HCT116 (cell line): Measurements from ENCODE around the gene CPEB3. TPM values are rescaled to one million over a fixed set of nuclear protein-coding genes. Genes with fewer than 3 reads are reported as not detected.

Source experiments
- ATAC-seq: fragments of 200-7000 bp; cut with Tn5 transposase; 2 replicates; pipeline ENCODE4 v1.9.1; 2020; ENCODE audit warnings: mild to moderate bottlenecking, moderate library complexity
- BruUV-seq: library from RNA; stranded (reverse); fragments of 400-500 nt; replicated peaks from 2 replicates; lab custom pipeline; 2021; lab: Mats Ljungman, UMichigan
- CTCF ChIA-PET: fragments of 300-600 bp; sonication (Branson Sonifier 250); formaldehyde crosslinking; loops from one replicate; lab custom pipeline; 2021; ENCODE audit warnings: antibody characterized with exemption; lab: Charles Lee
- POLR2A ChIA-PET: fragments of 300-600, 350-600 bp; sonication (Branson Sonifier 250); formaldehyde crosslinking; loops from one replicate; lab custom pipeline; 2021; ENCODE audit warnings: antibody characterized with exemption; lab: Charles Lee
- RAD21 ChIA-PET, 2 experiments: fragments of 300-600 bp; sonication (Branson Sonifier 250); formaldehyde crosslinking; loops; one replicate each; lab custom pipeline; 2023; ENCODE audit warnings: low total read pairs in 2 of 2; ENCODE audit not compliant: uncharacterized antibody in 2 of 2, unreplicated experiment in 2 of 2, low non-redundant PET in 1 of 2; lab: Charles Lee
- DNase-seq: peaks from one replicate; pipeline ENCODE4 v3.0.0-alpha.2; 2010; ENCODE audit warnings: low read depth, low spot score
- H2AFZ ChIP-seq: fragments of 200-600 bp; shearing (Covaris generic), sonication (generic); 2 replicates; pipeline ENCODE4 v1.6.1; 2017; ENCODE audit warnings: low read depth, mixed run types, mixed read lengths, antibody characterized with exemption, low read length; ENCODE audit not compliant: poor library complexity, severe bottlenecking
- H3K27ac ChIP-seq: 2 replicates; pipeline ENCODE4 v1.5.1; 2012; ENCODE audit warnings: low read depth, low read length
- H3K27me3 ChIP-seq: fragments of 200-600 bp; sonication (generic); 2 replicates; pipeline ENCODE4 v1.6.1; 2016; ENCODE audit warnings: mixed run types, low read length, mixed read lengths; ENCODE audit not compliant: insufficient read depth
- H3K36me3 ChIP-seq, 2 experiments: fragments of 200-500 bp in 1 of 2; fragments of 200-600 bp in 1 of 2; sonication (Bioruptor generic) in 1 of 2; sonication (generic) in 1 of 2; 2 replicates each; pipeline versions ENCODE4 v1.5.1 to v1.6.1; 2014 to 2016; ENCODE audit warnings: low read length in 2 of 2, inconsistent platforms in 1 of 2, mixed read lengths in 1 of 2, mixed run types in 1 of 2; ENCODE audit not compliant: insufficient read depth in 2 of 2, control insufficient read depth in 1 of 2
- H3K4me1 ChIP-seq, 2 experiments: fragments of 200-600 bp in 1 of 2; sonication (generic) in 1 of 2; 2 replicates each; pipeline versions ENCODE4 v1.5.1 to v1.6.1; 2012 to 2017; ENCODE audit warnings: low read length in 2 of 2, inconsistent platforms in 1 of 2, mild to moderate bottlenecking in 1 of 2, mixed read lengths in 1 of 2, mixed run types in 1 of 2, moderate library complexity in 1 of 2; ENCODE audit not compliant: insufficient read depth in 2 of 2, control insufficient read depth in 1 of 2
- H3K4me2 ChIP-seq: fragments of 200-600 bp; sonication (generic); 2 replicates; pipeline ENCODE4 v1.6.1; 2017; ENCODE audit warnings: mixed run types, low read length, mixed read lengths
- H3K4me3 ChIP-seq, 2 experiments: fragments of 200-600 bp in 1 of 2; sonication (generic) in 1 of 2; replicated peaks in 1 of 2; 2 replicates each; pipeline ENCODE4 v1.5.1; 2011 to 2016; ENCODE audit warnings: low read length in 2 of 2, control low read depth in 1 of 2, low read depth in 1 of 2, mild to moderate bottlenecking in 1 of 2, mixed read lengths in 1 of 2, mixed run types in 1 of 2
- H3K79me2 ChIP-seq: fragments of 200-600 bp; sonication (generic); 2 replicates; pipeline ENCODE4 v1.6.1; 2017; ENCODE audit warnings: mild to moderate bottlenecking, mixed run types, low read length, moderate library complexity, mixed read lengths; ENCODE audit not compliant: insufficient read depth
- H3K9ac ChIP-seq: fragments of 200-600 bp; sonication (generic); 2 replicates; pipeline ENCODE4 v1.6.1; 2016; ENCODE audit warnings: low read length, mixed read lengths
- H3K9me2 ChIP-seq: fragments of 200-600 bp; sonication (generic), shearing (Covaris generic); 2 replicates; pipeline ENCODE4 v1.6.1; 2017; ENCODE audit warnings: mixed run types, mild to moderate bottlenecking, moderate library complexity; ENCODE audit not compliant: insufficient read depth
- H3K9me3 ChIP-seq, 2 experiments: fragments of 200-500 bp in 1 of 2; fragments of 200-600 bp in 1 of 2; sonication (Bioruptor generic) in 1 of 2; sonication (generic) in 1 of 2; 2 replicates each; pipeline ENCODE4 v1.6.1; 2014 to 2017; ENCODE audit warnings: low read length in 2 of 2, mixed read lengths in 2 of 2, inconsistent platforms in 1 of 2, low read depth in 1 of 2, mild to moderate bottlenecking in 1 of 2, mixed run types in 1 of 2, moderate library complexity in 1 of 2; ENCODE audit not compliant: control insufficient read depth in 1 of 2, insufficient read depth in 1 of 2
- H4K20me1 ChIP-seq: fragments of 200-600 bp; sonication (generic), shearing (Covaris generic); 2 replicates; pipeline ENCODE4 v1.6.1; 2017; ENCODE audit warnings: mixed run types, mild to moderate bottlenecking, moderate library complexity; ENCODE audit not compliant: insufficient read depth
- ATF3 ChIP-seq: IDR thresholded peaks from 2 replicates; pipeline ENCODE4 v1.6.1; 2012
- CBX3 ChIP-seq: IDR thresholded peaks from 2 replicates; pipeline ENCODE4 v1.6.1; 2012; ENCODE audit warnings: low read depth
- CTCF ChIP-seq, 3 experiments: fragments of 200-600 bp in 1 of 3; sonication (generic) in 1 of 3; IDR thresholded peaks in 2 of 3; conservative IDR thresholded peaks in 1 of 3; 2 replicates each; pipeline ENCODE4 v1.5.1; 2012 to 2017; ENCODE audit warnings: low read depth in 2 of 3, low read length in 2 of 3, antibody characterized with exemption in 1 of 3, borderline replicate concordance in 1 of 3, control low read depth in 1 of 3, mild to moderate bottlenecking in 1 of 3, mixed read lengths in 1 of 3, mixed run types in 1 of 3, moderate library complexity in 1 of 3; ENCODE audit not compliant: insufficient read depth in 1 of 3
- EGR1 ChIP-seq: IDR thresholded peaks from 2 replicates; pipeline ENCODE4 v1.6.1; 2012; ENCODE audit warnings: low read depth
- ELF1 ChIP-seq: IDR thresholded peaks from 2 replicates; pipeline ENCODE4 v1.6.1; 2012; ENCODE audit warnings: low read depth, borderline replicate concordance
- EZH2 ChIP-seq: fragments of 200-600 bp; sonication (generic); IDR thresholded peaks from 2 replicates; pipeline ENCODE4 v1.6.1; 2017; ENCODE audit warnings: antibody characterized with exemption, mixed run types
- EZH2phosphoT487 ChIP-seq: fragments of 200-600 bp; IDR thresholded peaks from 2 replicates; pipeline ENCODE4 v1.6.1; 2018; ENCODE audit warnings: antibody characterized with exemption, borderline replicate concordance
- JUND ChIP-seq: IDR thresholded peaks from 2 replicates; pipeline ENCODE4 v1.6.1; 2012
- POLR2AphosphoS5 ChIP-seq: IDR thresholded peaks from 2 replicates; pipeline ENCODE4 v1.6.1; 2011; ENCODE audit warnings: mild to moderate bottlenecking, low read depth, low read length, moderate library complexity
- RAD21 ChIP-seq: IDR thresholded peaks from 2 replicates; pipeline ENCODE4 v1.6.1; 2012; ENCODE audit warnings: low read depth, mild to moderate bottlenecking
- REST ChIP-seq: IDR thresholded peaks from 2 replicates; pipeline ENCODE4 v1.6.1; 2012; ENCODE audit warnings: low read depth
- SIN3A ChIP-seq: IDR thresholded peaks from 2 replicates; pipeline ENCODE4 v1.6.1; 2012; ENCODE audit warnings: low read depth
- SP1 ChIP-seq: IDR thresholded peaks from 2 replicates; pipeline ENCODE4 v1.6.1; 2012; ENCODE audit warnings: low read depth
- TCF7L2 ChIP-seq: IDR thresholded peaks from 2 replicates; pipeline ENCODE4 v1.7.0; 2011; ENCODE audit warnings: borderline replicate concordance, inconsistent platforms; ENCODE audit not compliant: insufficient read depth, insufficient read length; ENCODE audit errors: extremely low read depth
- YY1 ChIP-seq: IDR thresholded peaks from 2 replicates; pipeline ENCODE4 v1.6.1; 2011; ENCODE audit warnings: low read length, low read depth, moderate library complexity, mild to moderate bottlenecking; ENCODE audit not compliant: insufficient replicate concordance; ENCODE audit errors: extremely low read depth
- ZBTB33 ChIP-seq: IDR thresholded peaks from 2 replicates; pipeline ENCODE4 v1.6.1; 2011; ENCODE audit warnings: mild to moderate bottlenecking, low read length, moderate library complexity; ENCODE audit not compliant: insufficient replicate concordance; ENCODE audit errors: extremely low read depth
- ZNF274 ChIP-seq: fragments of 200-500 bp; sonication (Bioruptor generic); IDR thresholded peaks from 2 replicates; pipeline ENCODE4 v1.6.1; 2014; ENCODE audit warnings: mild to moderate bottlenecking, low read depth, low read length, inconsistent platforms
- intact Hi-C: fragments of 100-400 bp; cut with micrococcal nuclease; formaldehyde crosslinking; loops from 2 replicates; pipeline ENCODE4 v1.10.0; 2022
- total RNA-seq: library from RNA; stranded (reverse); gene quantifications from one replicate; pipeline ENCODE4 v1.2.1, GENCODE V29; 2021; ENCODE audit not compliant: unreplicated experiment

Gene CPEB3
- total RNA-seq, 1 experiment from 2014 or later = 3.0 TPM

- no peak overlapping the region for H3K4me3 ChIP-seq
- no peak overlapping the region for H3K4me2 ChIP-seq
- POLR2A ChIA-PET = no interaction called here
- RAD21 ChIA-PET = no interaction called here
- H3K79me2 ChIP-seq = no peaks in the 10 kb centered on the region
- TF ChIP-seq EZH2phosphoT487 (no peak), YY1 (no peak), EZH2 (no peak), ATF3 (no peak), RAD21 (no peak), CTCF (IDR thresholded peaks at IDR 0.05 in 2 of 3, conservative IDR thresholded peaks at IDR 0.05 in 1 of 3; ENCODE audit: borderline replicate concordance in 1 of 3, insufficient read depth in 1 of 3, low read depth in 2 of 3, low read length in 2 of 3) (no peak), ZBTB33 (no peak), EGR1 (no peak), REST (no peak), JUND (no peak), SP1 (no peak), TCF7L2 (no peak), SIN3A (no peak), ELF1 (no peak), POLR2AphosphoS5 (no peak), CBX3 (no peak), ZNF274 (no peak)
- H3K36me3 ChIP-seq = no peaks in the 10 kb centered on the region
- intact Hi-C loops = no loop called here
- peaks cover 25 to 53% of the 10 kb centered on the region in 2 experiments for H3K4me1 ChIP-seq
- ATAC-seq (no peak), DNase-seq (no peak)
- no peaks in the 10 kb centered on the region; the same call in 1 of the 2 replicates for H3K9me2 ChIP-seq
- H2AFZ ChIP-seq = no peak overlapping the region
- no TSS peak for BruUV-seq
- CTCF ChIA-PET = no interaction called here
- no peaks in the 10 kb centered on the region for H4K20me1 ChIP-seq
- no peak overlapping the region for H3K9ac ChIP-seq
- H3K9me3 ChIP-seq = no peaks in the 10 kb centered on the region
- H3K27me3 ChIP-seq = no peaks in the 10 kb centered on the region
- H3K27ac ChIP-seq = no peak overlapping the region
Measured at GRCh38 chr10:92207061-92207460, 83.8 kb downstream of the CPEB3 start.
